Left lobe of liver (tissue), 2 donors: Measurements from ENCODE around the gene CEACAM16. TPM values are rescaled to one million over a fixed set of nuclear protein-coding genes. Genes with fewer than 3 reads are reported as not detected.

Source experiments
- ATAC-seq: fragments of 200-7000 bp; cut with Tn5 transposase; one replicate; pipeline ENCODE4 v1.9.1; 2020; ENCODE audit warnings: mild to moderate bottlenecking, moderate library complexity
- DNase-seq: peaks from one replicate; pipeline ENCODE4 v3.0.0-alpha.2; 2020; ENCODE audit warnings: low spot score
- total RNA-seq: library from RNA; stranded (reverse); gene quantifications from one replicate; pipeline ENCODE4 v1.2.1, GENCODE V29; 2021
- donor health status: DM: no; HTN: no; CAD: no; lungs with moderate emphysema.
- donor health status: DM: no; HTN: yes; CAD: no.

CEACAM16 gene
- total RNA-seq, 1 donor from 2014 or later, result not detected

GRCh38 chr19:44744871-44745332 is 46.0 kb downstream of the CEACAM16 start:
- DNase-seq, result no peak
- no peak for ATAC-seq

GRCh38 chr19:44745341-44745831 is 46.4 kb downstream of the CEACAM16 start:
- DNase-seq, result no peak

GRCh38 chr19:44745887-44746600 is 47.1 kb downstream of the CEACAM16 start:
- no peak for ATAC-seq

More at GRCh38 chr19:44745341-44745831, 46.4 kb downstream of the CEACAM16 start:
- no peak for ATAC-seq

DNA sequence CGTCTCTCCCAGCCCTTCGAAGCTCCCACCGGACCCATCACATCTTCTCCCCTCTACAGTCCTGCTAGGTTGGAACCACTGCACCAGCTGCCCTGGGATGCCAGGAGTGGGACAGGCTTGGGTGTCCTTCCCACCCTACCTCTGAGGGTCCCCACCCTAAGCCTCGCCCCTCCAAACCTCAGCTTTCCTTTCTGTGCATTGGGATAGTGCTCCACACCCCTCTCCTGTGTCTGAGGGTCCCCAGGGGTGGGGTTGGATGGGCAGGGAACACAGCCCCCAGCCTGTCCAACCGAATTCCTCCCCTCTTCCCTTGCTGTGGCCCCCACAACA is 47.6 kb downstream of the CEACAM16 start:
- ATAC-seq, result no peak
- DNase-seq, result no peak

More at GRCh38 chr19:44745887-44746600, 47.1 kb downstream of the CEACAM16 start:
- no peak for DNase-seq

GRCh38 chr19:44746946-44747738 is 48.2 kb downstream of the CEACAM16 start:
- DNase-seq (peak; percentile 96), ATAC-seq (peak; percentile 84)

DNA sequence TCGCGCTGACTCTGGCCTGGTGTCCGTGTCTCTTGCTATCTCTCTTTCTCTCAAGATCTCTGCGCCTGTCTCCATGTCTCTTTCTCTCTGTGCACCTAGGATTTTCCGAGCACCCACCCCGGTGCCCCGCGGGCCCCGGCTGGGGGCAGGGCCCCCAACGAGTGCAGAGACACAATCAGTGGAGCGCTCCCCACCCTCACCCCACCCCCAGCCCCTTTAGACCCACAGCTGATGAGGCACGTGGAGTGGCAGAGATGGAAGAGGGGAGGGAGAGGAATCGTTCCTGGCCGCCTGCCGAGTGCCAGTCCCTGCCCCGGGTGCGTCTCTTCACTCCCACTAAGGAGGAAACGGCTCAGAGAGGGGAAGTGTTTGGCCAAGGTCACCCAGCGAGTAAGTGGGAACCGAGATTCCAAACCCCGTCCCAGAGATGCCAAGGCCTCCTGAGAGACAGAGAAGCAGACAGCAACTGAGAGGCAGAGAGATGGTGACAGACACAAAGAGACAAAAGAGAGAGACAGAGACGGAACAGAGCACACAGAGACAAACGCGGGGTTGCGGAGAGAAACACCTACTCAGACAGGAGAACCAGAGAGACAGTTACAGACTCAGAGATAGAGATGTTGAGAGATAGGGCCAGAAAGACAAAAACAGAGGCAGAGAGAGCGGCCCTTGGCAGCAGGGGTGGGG is 48.9 kb downstream of the CEACAM16 start:
- peak; percentile 77 for DNase-seq

DNA sequence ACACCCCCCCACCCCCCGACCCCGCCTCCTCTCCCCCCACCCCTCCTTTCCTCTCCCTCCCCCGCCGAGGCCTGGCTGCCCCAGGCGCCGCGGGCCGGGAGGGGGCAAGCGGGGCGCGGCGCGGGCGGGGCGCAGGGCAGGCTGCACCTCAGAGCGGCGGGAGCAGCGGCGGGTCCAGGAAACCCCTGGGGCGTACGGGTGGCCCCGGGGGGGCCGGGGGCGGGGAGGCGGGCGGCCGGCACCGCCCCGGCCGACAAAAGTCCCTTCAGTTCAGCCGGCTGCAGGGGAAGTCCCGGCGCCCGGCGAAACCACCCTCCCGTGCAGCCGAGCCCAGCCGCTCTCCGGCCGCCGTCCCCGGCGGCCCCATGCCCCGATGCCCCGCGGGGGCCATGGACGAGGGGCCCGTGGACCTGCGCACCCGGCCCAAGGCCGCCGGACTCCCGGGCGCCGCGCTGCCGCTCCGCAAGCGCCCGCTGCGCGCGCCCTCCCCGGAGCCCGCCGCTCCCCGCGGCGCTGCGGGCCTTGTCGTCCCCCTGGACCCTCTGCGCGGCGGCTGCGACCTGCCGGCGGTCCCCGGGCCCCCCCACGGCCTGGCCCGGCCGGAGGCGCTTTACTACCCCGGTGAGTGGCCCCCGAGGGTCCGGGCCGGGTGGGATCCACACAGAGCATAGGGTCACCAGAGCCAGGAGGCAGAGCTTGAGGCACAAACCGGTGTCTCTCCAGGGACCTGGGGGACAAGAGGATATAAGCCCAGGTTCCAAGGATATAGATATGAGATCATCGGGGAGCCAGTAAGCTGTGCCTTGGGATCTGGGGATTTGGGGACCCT is 49.7 kb downstream of the CEACAM16 start, which contains the start of gene BCL3:
BCL3 (plus strand) TSS at position 283 of the 829 bp plus-strand sequence; CDS start at position 366, 83 bp downstream.
- peak; percentile 60 for ATAC-seq
- peak; percentile 84 for DNase-seq

More for the DNA sequence above, 48.9 kb downstream of the CEACAM16 start:
- peak; percentile 21 for ATAC-seq

- DNase-seq (no peak), ATAC-seq (no peak)
Observed at GRCh38 chr19:44749292-44749691, 50.3 kb downstream of the CEACAM16 start.

DNA sequence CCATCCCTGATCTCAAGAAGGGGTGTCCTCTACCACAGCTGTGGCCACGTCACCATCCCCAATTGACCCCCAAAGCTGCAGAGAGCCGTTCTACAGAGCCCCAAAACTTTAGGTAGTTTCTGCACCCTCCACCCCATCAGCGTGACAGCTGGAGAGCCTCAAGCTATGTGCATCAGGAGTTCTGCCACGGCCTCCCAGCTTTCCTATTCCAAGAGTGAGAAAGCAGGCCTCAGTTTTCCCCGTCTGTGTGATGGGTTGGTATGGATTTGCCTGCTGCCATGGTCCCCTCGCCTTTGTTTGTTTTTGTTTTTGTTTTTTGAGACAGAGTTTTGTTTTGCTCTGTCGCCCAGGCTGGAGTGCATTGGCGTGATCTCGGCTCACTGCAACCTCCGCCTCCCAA is 51.0 kb downstream of the CEACAM16 start:
- DNase-seq (no peak), ATAC-seq (no peak)

- ATAC-seq, result no peak
- DNase-seq, result no peak
Observed at GRCh38 chr19:44752123-44752815, 53.3 kb downstream of the CEACAM16 start.

- peak; percentile 67 for ATAC-seq
- DNase-seq, result peak; percentile 94
Observed at GRCh38 chr19:44752816-44753625, 54.1 kb downstream of the CEACAM16 start.

DNA sequence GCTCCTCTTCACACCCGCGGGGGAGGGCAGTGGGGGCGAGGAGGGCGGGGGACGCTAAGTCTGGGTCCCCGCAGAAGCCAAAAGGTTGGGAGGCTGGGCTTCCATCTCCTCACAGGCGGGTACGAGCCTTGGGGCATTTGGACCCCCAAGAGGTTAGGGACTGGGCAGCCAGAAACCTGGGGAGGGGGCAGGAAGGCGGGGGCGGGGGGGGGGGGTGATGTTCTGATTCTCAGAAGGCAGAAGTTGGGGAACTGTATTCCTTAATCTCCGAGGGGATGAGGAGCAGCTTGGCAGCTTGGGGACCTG is 54.6 kb downstream of the CEACAM16 start:
- no peak for DNase-seq
- ATAC-seq, result no peak

DNA sequence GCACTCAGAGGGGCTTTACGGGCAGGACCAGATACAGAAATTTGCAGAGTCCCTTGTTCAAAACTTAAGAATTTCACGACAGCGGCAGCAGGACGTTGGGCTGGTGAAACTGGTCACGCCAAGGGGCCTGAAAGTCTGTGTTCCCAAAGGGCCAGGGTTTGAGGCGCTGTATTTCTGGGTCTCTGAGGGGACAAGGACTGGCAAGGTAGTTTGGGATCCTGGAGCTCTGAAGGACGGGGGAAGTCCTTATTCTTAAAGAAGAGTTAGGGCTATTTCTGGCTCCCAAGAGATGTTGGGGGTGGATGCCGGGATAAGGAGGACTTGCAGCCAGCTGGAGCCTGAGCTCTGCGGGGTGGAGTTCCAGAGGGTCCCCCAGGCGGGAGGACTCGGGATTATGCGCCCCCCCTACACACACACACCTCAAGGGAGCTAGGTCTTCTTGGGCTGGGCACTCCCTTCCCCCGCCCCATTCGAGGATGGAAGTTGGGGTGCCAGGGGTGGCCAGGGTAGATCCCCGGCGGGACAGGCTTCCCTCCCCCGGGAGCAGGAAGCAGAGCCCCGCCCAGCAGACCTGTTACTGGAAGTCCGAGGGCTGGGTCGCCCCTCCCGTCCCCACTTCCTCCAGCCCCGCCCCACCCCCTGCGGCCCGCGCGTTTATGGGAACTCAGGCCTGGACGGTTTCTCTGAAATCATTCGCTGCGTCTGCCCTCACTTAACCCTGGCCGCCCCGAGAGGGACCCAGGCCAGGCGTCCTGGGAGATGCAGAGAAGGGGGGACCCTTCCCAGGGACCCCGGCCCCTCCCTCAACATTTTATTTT is 55.2 kb downstream of the CEACAM16 start:
- peak; percentile 95 for DNase-seq

DNA sequence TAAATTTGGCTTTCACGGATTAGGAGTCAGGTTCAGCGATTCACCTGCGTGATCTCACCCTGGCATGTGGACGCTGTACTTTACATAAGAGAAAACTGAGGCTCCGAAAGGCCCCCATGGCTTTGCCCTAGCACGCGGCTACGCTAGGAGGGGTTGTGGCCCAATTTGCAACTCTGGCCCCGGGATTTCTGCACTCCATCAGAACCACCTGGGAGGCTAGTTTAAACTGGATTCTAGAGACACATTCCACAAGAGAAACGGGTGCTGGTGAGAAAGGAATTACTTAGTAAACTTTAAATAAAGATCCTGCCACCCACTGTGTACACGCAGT is 55.8 kb downstream of the CEACAM16 start:
- no peak for ATAC-seq
- DNase-seq, result no peak

More for the DNA sequence above, 55.2 kb downstream of the CEACAM16 start:
- peak; percentile 71 for ATAC-seq

GRCh38 chr19:44755219-44755618 is 56.3 kb downstream of the CEACAM16 start:
- peak; percentile 3 for ATAC-seq
- no peak for DNase-seq

DNA sequence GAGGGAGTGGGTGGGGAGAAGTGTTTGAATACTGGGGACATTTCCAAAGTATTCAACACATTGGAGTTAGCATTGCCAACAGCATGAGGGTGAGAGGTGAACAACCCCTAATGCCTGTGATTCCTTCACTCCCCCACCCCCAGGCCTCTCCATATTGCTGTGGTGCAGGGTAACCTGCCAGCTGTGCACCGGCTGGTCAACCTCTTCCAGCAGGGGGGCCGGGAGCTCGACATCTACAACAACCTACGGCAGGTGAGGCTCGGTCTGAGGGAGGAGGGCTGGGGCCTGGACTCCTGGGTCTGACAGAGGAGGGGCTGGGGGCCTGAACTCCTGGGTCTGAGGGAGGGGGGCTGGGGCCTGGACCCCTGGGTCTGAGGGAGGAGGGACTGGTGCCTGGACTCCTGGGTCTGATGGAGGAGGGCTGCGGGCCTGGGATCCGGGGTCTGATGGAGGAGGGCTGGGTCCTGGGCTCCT is 57.2 kb downstream of the CEACAM16 start:
- DNase-seq (no peak), ATAC-seq (peak; percentile 9)

GRCh38 chr19:44757057-44757734 is 58.2 kb downstream of the CEACAM16 start:
- ATAC-seq, result no peak
- DNase-seq, result no peak
